ENCODE data around the gene OR8J3. TPM values are rescaled to one million over a fixed set of nuclear protein-coding genes. Genes with fewer than 3 reads are reported as not detected.

Gene OR8J3
- polyA plus RNA-seq (2013, experiment 1 of 2): not detected
- not detected for polyA plus RNA-seq (2013, experiment 2 of 2)

- no peak within 1 kb of the TSS for H3K9ac ChIP-seq (ENCODE audit: low read length)
- H3K23ac ChIP-seq (ENCODE audit: low read length): no peak within 1 kb of the TSS
- H3K36me3 ChIP-seq (ENCODE audit: control insufficient read depth, insufficient read depth, low read length): no peaks in the 10 kb centered on the region
- no peak within 1 kb of the TSS for H2AK5ac ChIP-seq (ENCODE audit: low read length)
- no peak within 1 kb of the TSS for H3K27ac ChIP-seq (ENCODE audit: low read depth, low read length)
- no peak within 1 kb of the TSS for H4K5ac ChIP-seq (ENCODE audit: low read length)
- H3K4ac ChIP-seq (ENCODE audit: low read depth, low read length): no peak within 1 kb of the TSS
- no peak within 1 kb of the TSS for H2BK5ac ChIP-seq (ENCODE audit: low read length)
- H2BK15ac ChIP-seq (replicated peaks; ENCODE audit: low read depth): no peak within 1 kb of the TSS
- DNase-seq: no peak
- H3K79me2 ChIP-seq (ENCODE audit: control insufficient read depth, insufficient read depth, low read length): no peaks in the 10 kb centered on the region
- H3K4me1 ChIP-seq (ENCODE audit: control insufficient read depth, low read depth, low read length): no peaks in the 10 kb centered on the region
- H2BK120ac ChIP-seq (ENCODE audit: low read depth, low read length): no peak within 1 kb of the TSS
- H3K79me1 ChIP-seq (ENCODE audit: low read length): no peaks in the 10 kb centered on the region
- H4K8ac ChIP-seq (ENCODE audit: low read depth, low read length): no peak within 1 kb of the TSS
- no peak within 1 kb of the TSS for H3K4me3 ChIP-seq (ENCODE audit: low read length)
- no peak within 1 kb of the TSS for H3K4me2 ChIP-seq (ENCODE audit: low read length)
- no peaks in the 10 kb centered on the region for H3K27me3 ChIP-seq (ENCODE audit: insufficient read depth, low read length, poor library complexity)
- H3K56ac ChIP-seq (ENCODE audit: low read length): no peak within 1 kb of the TSS
- no peak within 1 kb of the TSS for H3K18ac ChIP-seq (ENCODE audit: low read length)
Measured at GRCh38 chr11:56140151-56140661, at the start of gene OR8J3. Gene OR8J3 (minus strand): TSS chr11:56140201. CDS start chr11:56137718, 2,483 bp downstream.

- Histone ChIP-seq H2BK15ac (replicated peaks; ENCODE audit: low read depth) (no peak overlapping the region), H3K56ac (ENCODE audit: low read length) (no peak overlapping the region), H3K4me2 (ENCODE audit: low read length) (no peak overlapping the region), H3K79me2 (ENCODE audit: control insufficient read depth, insufficient read depth, low read length) (no peaks in the 10 kb centered on the region), H3K23ac (ENCODE audit: low read length) (no peak overlapping the region), H2BK120ac (ENCODE audit: low read depth, low read length) (no peak overlapping the region), H3K79me1 (ENCODE audit: low read length) (no peaks in the 10 kb centered on the region), H3K27ac (ENCODE audit: low read depth, low read length) (no peak overlapping the region), H3K27me3 (ENCODE audit: insufficient read depth, low read length, poor library complexity) (no peaks in the 10 kb centered on the region), H2AK5ac (ENCODE audit: low read length) (no peak overlapping the region), H3K4ac (ENCODE audit: low read depth, low read length) (no peak overlapping the region), H3K4me3 (ENCODE audit: low read length) (no peak overlapping the region), H2BK5ac (ENCODE audit: low read length) (no peak overlapping the region), H4K8ac (ENCODE audit: low read depth, low read length) (no peak overlapping the region), H3K18ac (ENCODE audit: low read length) (no peak overlapping the region), H3K9ac (ENCODE audit: low read length) (no peak overlapping the region), H4K5ac (ENCODE audit: low read length) (no peak overlapping the region), H3K36me3 (ENCODE audit: control insufficient read depth, insufficient read depth, low read length) (no peaks in the 10 kb centered on the region), H3K4me1 (ENCODE audit: control insufficient read depth, low read depth, low read length) (no peaks in the 10 kb centered on the region)
- no CpG with 5 or more reads among the region's 3 CpGs for WGBS (ENCODE audit: extremely low coverage, insufficient coverage, low lambda C conversion rate)
- DNase-seq: no peak
Measured at GRCh38 chr11:56188602-56189001, 48.6 kb upstream of the OR8J3 start.

DNA sequence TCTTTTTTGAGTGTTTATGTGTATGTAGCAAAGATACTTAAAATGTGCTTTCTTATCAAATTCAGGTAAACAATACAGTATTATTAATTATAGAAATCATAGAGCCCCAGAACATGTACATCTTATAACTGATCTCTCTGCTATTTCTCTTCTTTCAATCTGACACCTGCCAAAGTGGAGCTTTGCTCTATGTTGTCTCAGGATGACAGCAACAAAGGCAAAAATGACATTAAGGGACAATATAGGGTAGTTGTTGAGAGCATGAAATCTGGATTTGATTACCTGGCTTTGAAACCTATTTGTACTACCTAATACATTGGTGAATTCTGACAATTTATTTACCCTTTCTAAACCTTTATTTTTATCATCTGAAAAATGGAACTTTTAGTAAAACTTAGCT is 43.5 kb upstream of the OR8J3 start:
- no peak overlapping the region for H3K4me3 ChIP-seq (ENCODE audit: low read length)
- no peak overlapping the region for H3K23ac ChIP-seq (ENCODE audit: low read length)
- no peaks in the 10 kb centered on the region for H3K79me1 ChIP-seq (ENCODE audit: low read length)
- H3K18ac ChIP-seq (ENCODE audit: low read length): no peak overlapping the region
- H3K56ac ChIP-seq (ENCODE audit: low read length): no peak overlapping the region
- H2BK15ac ChIP-seq (replicated peaks; ENCODE audit: low read depth): no peak overlapping the region
- no peak overlapping the region for H4K5ac ChIP-seq (ENCODE audit: low read length)
- H3K4me2 ChIP-seq (ENCODE audit: low read length): no peak overlapping the region
- no peaks in the 10 kb centered on the region for H3K79me2 ChIP-seq (ENCODE audit: control insufficient read depth, insufficient read depth, low read length)
- no peaks in the 10 kb centered on the region for H3K27me3 ChIP-seq (ENCODE audit: insufficient read depth, low read length, poor library complexity)
- no peak overlapping the region for H4K8ac ChIP-seq (ENCODE audit: low read depth, low read length)
- H3K27ac ChIP-seq (ENCODE audit: low read depth, low read length): no peak overlapping the region
- H3K36me3 ChIP-seq (ENCODE audit: control insufficient read depth, insufficient read depth, low read length): no peaks in the 10 kb centered on the region
- no peak overlapping the region for H3K9ac ChIP-seq (ENCODE audit: low read length)
- no peak for DNase-seq
- H2AK5ac ChIP-seq (ENCODE audit: low read length): no peak overlapping the region
- H2BK120ac ChIP-seq (ENCODE audit: low read depth, low read length): no peak overlapping the region
- no peak overlapping the region for H3K4ac ChIP-seq (ENCODE audit: low read depth, low read length)
- no peaks in the 10 kb centered on the region for H3K4me1 ChIP-seq (ENCODE audit: control insufficient read depth, low read depth, low read length)
- H2BK5ac ChIP-seq (ENCODE audit: low read length): no peak overlapping the region

- Histone ChIP-seq H3K56ac (ENCODE audit: low read length) (no peak within 1 kb of the TSS), H3K79me1 (ENCODE audit: low read length) (no peaks in the 10 kb centered on the region), H4K8ac (ENCODE audit: low read depth, low read length) (no peak within 1 kb of the TSS), H3K23ac (ENCODE audit: low read length) (no peak within 1 kb of the TSS), H2BK5ac (ENCODE audit: low read length) (no peak within 1 kb of the TSS), H3K79me2 (ENCODE audit: control insufficient read depth, insufficient read depth, low read length) (no peaks in the 10 kb centered on the region), H3K9ac (ENCODE audit: low read length) (no peak within 1 kb of the TSS), H2AK5ac (ENCODE audit: low read length) (no peak within 1 kb of the TSS), H3K4me2 (ENCODE audit: low read length) (no peak within 1 kb of the TSS), H3K18ac (ENCODE audit: low read length) (no peak within 1 kb of the TSS), H2BK120ac (ENCODE audit: low read depth, low read length) (no peak within 1 kb of the TSS), H4K5ac (ENCODE audit: low read length) (no peak within 1 kb of the TSS), H3K36me3 (ENCODE audit: control insufficient read depth, insufficient read depth, low read length) (no peaks in the 10 kb centered on the region), H3K4ac (ENCODE audit: low read depth, low read length) (no peak within 1 kb of the TSS), H3K4me1 (ENCODE audit: control insufficient read depth, low read depth, low read length) (no peaks in the 10 kb centered on the region), H3K4me3 (ENCODE audit: low read length) (no peak within 1 kb of the TSS), H3K27me3 (ENCODE audit: insufficient read depth, low read length, poor library complexity) (no peaks in the 10 kb centered on the region), H2BK15ac (replicated peaks; ENCODE audit: low read depth) (no peak within 1 kb of the TSS), H3K27ac (ENCODE audit: low read depth, low read length) (no peak within 1 kb of the TSS)
- WGBS (ENCODE audit: extremely low coverage, insufficient coverage, low lambda C conversion rate): no CpG with 5 or more reads among the region's 1 CpG
- DNase-seq: no peak
Measured at GRCh38 chr11:56176318-56176717, 36.3 kb upstream of the OR8J3 start, which contains the start of gene OR5J2. Gene OR5J2 (plus strand): TSS chr11:56176618. CDS start chr11:56176618, 0 bp downstream.

- no peaks in the 10 kb centered on the region for H3K79me1 ChIP-seq (ENCODE audit: low read length)
- no peaks in the 10 kb centered on the region for H3K36me3 ChIP-seq (ENCODE audit: control insufficient read depth, insufficient read depth, low read length)
- no peak overlapping the region for H3K23ac ChIP-seq (ENCODE audit: low read length)
- H2BK120ac ChIP-seq (ENCODE audit: low read depth, low read length): no peak overlapping the region
- no peak overlapping the region for H3K4ac ChIP-seq (ENCODE audit: low read depth, low read length)
- no peaks in the 10 kb centered on the region for H3K4me1 ChIP-seq (ENCODE audit: control insufficient read depth, low read depth, low read length)
- no peaks in the 10 kb centered on the region for H3K27me3 ChIP-seq (ENCODE audit: insufficient read depth, low read length, poor library complexity)
- no peak overlapping the region for H4K5ac ChIP-seq (ENCODE audit: low read length)
- no peak overlapping the region for H3K18ac ChIP-seq (ENCODE audit: low read length)
- DNase-seq: no peak
- no peak overlapping the region for H3K56ac ChIP-seq (ENCODE audit: low read length)
- no peak overlapping the region for H4K8ac ChIP-seq (ENCODE audit: low read depth, low read length)
- WGBS (ENCODE audit: extremely low coverage, insufficient coverage, low lambda C conversion rate): 100% methylated on average over 1 of the region's 3 CpGs
- no peak overlapping the region for H3K4me3 ChIP-seq (ENCODE audit: low read length)
- no peak overlapping the region for H3K4me2 ChIP-seq (ENCODE audit: low read length)
- no peak overlapping the region for H3K9ac ChIP-seq (ENCODE audit: low read length)
- H3K27ac ChIP-seq (ENCODE audit: low read depth, low read length): no peak overlapping the region
- no peak overlapping the region for H2BK15ac ChIP-seq (replicated peaks; ENCODE audit: low read depth)
- no peak overlapping the region for H2AK5ac ChIP-seq (ENCODE audit: low read length)
- H3K79me2 ChIP-seq (ENCODE audit: control insufficient read depth, insufficient read depth, low read length): no peaks in the 10 kb centered on the region
- H2BK5ac ChIP-seq (ENCODE audit: low read length): no peak overlapping the region
Measured at GRCh38 chr11:56172256-56172830, 32.3 kb upstream of the OR8J3 start.

DNA sequence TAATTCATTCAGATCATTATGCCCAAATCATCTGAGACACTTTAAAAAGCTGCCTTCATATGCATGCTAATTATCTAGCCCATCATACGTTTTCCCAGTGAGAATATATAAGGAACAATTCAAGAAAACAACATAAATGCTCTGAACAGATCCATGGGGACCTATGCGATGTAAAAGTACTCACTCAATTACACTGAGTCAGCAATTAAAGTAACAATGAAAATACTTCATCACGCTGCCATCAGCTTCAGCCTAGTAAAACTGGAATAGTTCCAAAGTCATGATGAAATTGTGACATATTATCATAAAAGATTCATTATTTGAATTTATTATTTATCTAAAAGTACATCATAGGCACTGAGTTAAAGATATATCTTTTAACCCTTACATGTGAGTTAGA is 23.8 kb upstream of the OR8J3 start:
- Histone ChIP-seq H3K56ac (ENCODE audit: low read length) (no peak overlapping the region), H3K27me3 (ENCODE audit: insufficient read depth, low read length, poor library complexity) (no peaks in the 10 kb centered on the region), H2AK5ac (ENCODE audit: low read length) (no peak overlapping the region), H3K9ac (ENCODE audit: low read length) (no peak overlapping the region), H4K5ac (ENCODE audit: low read length) (no peak overlapping the region), H2BK15ac (replicated peaks; ENCODE audit: low read depth) (no peak overlapping the region), H3K4me2 (ENCODE audit: low read length) (no peak overlapping the region), H3K27ac (ENCODE audit: low read depth, low read length) (no peak overlapping the region), H2BK5ac (ENCODE audit: low read length) (no peak overlapping the region), H4K8ac (ENCODE audit: low read depth, low read length) (no peak overlapping the region), H3K4ac (ENCODE audit: low read depth, low read length) (no peak overlapping the region), H3K36me3 (ENCODE audit: control insufficient read depth, insufficient read depth, low read length) (no peaks in the 10 kb centered on the region), H3K23ac (ENCODE audit: low read length) (no peak overlapping the region), H2BK120ac (ENCODE audit: low read depth, low read length) (no peak overlapping the region), H3K4me1 (ENCODE audit: control insufficient read depth, low read depth, low read length) (no peaks in the 10 kb centered on the region), H3K18ac (ENCODE audit: low read length) (no peak overlapping the region), H3K79me1 (ENCODE audit: low read length) (no peaks in the 10 kb centered on the region), H3K4me3 (ENCODE audit: low read length) (no peak overlapping the region), H3K79me2 (ENCODE audit: control insufficient read depth, insufficient read depth, low read length) (no peaks in the 10 kb centered on the region)
- WGBS (ENCODE audit: extremely low coverage, insufficient coverage, low lambda C conversion rate): no CpG with 5 or more reads among the region's 3 CpGs
- DNase-seq: no peak
